ENCODE results near the gene ALDH18A1. TPM values are rescaled to one million over a fixed set of nuclear protein-coding genes. Genes with fewer than 3 reads are reported as not detected.

Gene ALDH18A1
- total RNA-seq, 1 donor from 2014 or later: 70.2 TPM

DNA sequence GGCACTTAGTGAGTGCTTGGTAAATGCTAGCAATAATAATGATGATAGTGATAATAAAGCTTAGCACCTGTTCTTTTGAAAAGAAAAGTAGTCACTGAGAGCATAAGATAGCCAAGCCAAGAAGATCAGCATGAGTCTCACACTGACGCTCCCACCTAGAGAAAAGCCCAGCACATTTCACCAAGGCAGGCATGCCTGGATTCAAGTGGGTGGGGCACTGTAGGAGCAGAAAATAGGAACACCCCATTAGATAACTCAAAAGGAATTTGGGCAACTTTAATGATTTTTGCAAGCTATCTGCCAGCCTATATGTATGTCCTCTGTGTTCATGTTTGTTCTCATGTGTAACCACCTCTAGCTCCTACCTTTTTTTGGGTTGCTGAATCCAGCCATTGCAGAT is 77.2 kb downstream of the ALDH18A1 start:
- no peak for DNase-seq (ENCODE audit: low read depth in 2 of 2)

DNA sequence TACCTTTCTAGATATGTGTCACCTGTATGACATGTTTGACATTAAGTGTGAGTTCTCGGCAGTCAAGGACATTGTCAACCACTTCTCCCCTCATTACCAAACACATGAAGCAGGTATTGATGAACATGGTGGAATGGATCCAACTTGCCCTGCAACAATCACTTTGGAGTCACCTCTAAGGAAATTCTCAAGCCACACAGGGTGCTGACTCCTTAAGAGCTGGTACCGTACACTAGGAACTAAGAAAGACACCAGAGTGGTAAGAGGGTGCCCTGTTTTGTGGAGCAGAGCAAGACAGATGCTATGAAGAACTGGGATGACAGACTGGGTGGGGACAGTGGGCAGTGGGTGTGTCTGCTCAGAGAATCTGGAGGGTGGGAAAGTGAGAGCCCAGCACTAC is 77.9 kb downstream of the ALDH18A1 start:
- DNase-seq (ENCODE audit: low read depth in 2 of 2): no peak

DNA sequence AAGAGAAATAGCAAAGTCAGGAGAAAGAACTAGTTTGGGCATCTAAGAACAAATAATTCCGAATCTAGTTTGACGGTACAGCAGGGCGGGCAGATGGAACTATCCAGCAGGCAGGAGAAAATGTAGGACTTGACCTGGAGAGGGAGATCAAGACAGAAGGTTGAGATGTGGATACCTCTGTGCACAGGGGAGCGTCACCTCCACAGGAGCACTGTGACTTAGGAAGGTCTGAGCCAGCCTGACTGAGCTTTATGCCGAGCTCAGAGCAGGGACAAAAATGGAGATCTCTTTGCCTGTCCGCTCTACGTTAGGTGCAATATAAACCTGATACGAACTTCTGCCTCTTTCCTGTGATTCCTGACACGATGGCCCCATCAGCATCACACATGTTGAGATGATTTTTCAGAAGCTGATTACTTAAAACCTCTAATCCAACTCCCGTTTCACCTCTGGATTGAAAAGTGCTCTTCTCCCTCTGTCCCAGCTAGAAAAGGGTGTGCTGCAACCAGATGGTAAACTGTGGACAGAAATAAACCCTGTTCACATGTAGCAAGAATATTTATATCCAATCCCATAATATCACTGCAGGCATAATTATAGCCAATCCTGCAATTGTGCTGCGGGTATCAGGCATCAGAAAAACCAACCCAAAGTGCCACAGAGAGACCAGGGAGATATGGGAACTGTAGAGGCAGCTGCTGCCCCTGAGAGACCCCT is 81.7 kb downstream of the ALDH18A1 start:
- DNase-seq (ENCODE audit: low read depth in 2 of 2): no peak

DNA sequence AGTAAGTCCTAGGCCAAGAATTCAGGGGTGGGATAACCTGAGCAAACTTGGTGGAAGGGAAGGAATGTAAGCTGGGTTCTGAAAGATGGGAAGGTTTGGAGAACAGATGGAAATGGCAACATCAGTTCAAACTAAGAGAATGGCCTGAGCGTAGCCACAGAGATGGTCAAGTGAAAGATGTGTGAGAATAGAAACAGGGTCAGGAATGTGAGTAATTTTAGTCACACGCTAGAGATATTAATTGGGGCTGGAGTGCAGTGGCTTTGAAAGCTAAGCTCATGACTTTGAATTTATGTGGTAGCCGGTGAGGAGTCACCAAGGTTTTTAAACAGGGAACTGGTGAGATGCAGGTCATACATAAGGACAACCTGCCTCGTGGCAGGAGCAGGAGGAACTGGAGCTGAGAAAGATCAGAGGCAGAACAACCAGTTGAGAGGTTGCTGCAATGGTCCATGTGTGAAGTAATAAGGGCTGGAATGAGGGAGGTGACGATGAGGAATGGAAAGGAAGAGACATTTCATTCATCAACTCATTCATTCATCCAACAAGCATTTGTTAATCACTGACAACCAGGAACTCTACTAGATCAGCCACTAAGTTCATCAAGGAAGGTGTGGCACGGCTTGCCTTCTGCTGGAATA is 82.4 kb downstream of the ALDH18A1 start:
- no peak for DNase-seq (ENCODE audit: low read depth in 2 of 2)

DNA sequence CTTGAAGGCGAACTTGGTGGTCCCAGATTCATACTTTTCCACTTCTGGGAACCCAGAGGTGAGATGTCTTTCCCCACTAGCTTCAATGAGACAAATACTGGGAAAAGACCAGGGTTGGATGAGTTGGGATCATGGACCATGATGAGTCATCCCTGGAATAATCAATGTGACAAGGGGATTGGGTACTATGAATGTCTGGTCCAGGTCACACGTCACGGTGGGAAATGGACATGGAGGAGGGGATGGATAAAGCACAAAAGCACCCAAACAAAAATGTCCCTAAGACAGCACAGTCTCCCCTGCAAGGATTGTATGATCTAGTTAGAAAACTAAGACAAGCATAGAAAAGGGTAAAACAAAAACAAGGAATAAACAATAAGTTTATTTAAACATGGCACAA is 83.0 kb downstream of the ALDH18A1 start:
- no peak for DNase-seq (ENCODE audit: low read depth in 2 of 2)

DNA sequence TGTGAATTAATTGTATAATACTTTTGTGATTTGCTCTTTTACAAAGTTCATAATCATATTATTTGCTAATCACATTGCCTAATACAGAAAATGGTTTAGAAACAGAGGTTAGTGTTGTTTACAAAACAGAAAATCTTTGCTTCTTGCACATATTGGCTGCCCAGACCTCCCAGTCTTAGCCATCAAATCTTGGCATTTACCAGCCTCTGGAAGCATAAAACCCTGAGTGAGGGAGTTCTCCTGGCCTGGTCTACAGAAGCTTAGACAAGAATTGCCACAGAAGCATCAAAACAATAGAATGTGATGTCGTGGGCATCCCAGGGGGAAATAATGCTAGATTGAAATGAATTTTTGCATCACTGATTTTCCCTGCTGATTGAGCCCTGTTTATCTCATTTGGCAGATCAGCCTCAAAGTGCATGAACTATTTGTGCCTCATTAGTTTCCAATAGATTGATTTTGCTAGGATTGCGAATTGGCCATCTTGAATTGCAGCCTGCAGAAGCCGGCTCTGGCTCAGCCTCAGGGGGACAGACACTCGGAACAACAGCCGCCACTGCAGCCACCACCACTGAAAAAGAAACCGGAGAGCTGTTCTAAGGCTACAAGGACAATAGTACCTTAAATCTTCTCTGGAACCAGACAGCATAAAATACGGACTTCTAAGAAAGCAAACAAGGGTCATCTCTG is 84.2 kb downstream of the ALDH18A1 start:
- no peak for DNase-seq (ENCODE audit: low read depth in 2 of 2)

DNA sequence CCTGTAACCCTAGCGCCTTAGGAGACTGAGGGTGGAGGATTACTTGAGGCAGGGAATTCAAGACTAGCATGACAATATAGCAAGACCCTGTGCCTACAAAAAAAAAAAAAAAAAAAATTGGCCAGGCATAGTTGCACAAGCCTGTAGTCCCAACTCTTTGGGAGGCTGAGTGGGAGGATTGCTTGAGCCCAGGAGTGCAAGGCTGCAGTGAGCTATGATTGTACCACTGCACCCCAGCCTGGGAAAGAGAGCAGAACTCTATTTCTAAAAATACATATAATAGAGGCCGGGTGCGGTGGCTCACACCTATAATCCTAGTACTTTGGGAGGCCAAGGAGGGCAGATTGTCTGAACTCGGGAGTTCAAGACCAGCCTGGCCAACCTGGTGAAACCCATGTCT is 85.1 kb downstream of the ALDH18A1 start:
- no peak for DNase-seq (ENCODE audit: low read depth in 2 of 2)

DNA sequence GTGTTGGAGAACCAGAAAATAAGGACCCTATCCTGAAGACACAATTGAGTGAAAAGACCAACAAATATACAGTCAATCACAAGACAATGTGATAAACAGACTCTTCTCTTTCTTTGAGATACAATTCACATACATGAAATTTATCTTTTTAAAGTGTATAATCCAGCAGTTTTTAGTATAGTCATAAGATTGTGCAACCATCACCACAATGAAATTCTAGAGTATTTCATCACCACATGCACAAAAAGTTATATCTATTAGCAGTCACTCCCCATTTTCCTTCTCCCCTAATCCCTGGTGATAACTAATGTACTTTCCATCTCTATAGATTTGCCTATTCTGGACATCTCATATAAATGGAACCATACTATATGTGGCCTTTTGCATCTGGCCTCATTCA is 87.1 kb downstream of the ALDH18A1 start:
- DNase-seq (ENCODE audit: low read depth in 2 of 2): no peak

DNA sequence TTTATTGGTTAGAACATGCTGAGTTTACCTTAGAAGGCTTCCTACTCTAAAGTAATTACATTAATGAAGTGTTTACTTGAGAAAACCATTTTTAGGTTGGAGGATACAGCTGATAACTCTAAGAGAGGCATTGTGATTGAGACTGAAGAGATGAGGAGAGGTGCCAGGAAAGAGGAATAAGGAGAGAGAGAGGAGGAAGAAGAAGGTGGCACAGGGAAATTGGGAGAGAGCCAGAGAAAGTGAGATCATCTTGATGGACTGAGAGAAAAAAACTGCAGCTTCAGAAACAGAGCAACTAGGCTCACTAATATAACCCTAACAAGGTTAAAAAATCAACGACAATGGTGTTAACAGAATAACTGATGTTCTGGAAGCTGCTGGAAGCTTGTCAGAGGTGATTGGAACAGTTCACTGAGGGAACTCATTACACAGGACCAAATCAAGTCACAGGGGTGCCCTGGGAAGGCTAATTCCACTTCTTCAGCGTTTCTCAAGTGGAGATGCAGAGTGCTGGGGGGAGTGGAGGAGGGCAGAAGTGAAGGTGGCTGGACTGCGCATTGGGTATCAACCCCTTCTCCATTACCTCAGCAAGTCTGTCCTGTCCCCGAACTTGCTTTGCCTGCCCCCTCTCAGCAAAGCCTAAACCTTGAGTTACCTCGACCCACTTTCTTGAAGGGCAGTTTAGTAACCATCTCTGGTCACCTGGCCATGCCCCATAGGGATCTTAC is 88.4 kb downstream of the ALDH18A1 start:
- peak in 1 of 2 donors; percentile 9 for DNase-seq (ENCODE audit: low read depth in 2 of 2)

DNA sequence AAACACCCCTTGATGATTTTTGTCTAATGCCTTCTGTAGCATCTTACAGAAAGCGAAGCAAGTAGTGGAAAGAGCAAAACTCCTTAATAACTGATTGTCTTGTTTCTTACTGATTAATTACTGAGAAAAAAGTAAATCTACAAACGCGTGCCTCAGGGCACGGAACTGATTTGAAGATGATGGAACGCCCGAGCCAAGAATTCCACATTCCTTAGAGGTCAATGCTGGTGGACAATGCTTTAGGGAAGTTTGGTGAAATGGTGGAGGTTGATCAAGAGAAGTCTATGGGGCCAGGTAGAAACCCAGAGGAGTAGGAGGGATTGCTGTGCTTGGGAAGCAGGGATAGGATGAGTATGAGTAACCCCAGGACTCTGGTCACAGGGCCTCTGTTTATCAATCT is 90.4 kb downstream of the ALDH18A1 start:
- DNase-seq (ENCODE audit: low read depth in 2 of 2): no peak

DNA sequence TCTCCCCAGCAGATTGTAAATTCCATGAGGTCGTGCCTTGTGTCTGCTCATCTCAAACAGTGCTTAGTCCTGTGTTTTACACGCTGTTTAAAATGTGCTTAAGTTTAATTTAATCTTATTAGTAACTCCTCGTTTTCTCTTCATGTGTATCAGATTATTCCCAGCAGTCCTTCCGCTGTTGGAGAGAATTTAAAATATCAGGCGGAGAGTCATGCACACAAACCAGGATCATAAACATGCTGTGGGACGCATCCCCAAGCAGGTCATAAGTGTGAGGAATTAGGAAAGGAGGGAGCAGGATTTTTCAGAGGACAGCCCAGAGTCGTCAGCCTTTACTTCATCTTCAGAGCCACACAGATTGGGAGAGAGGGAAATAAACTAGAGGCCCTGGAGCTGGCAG is 91.2 kb downstream of the ALDH18A1 start:
- no peak for DNase-seq (ENCODE audit: low read depth in 2 of 2)

DNA sequence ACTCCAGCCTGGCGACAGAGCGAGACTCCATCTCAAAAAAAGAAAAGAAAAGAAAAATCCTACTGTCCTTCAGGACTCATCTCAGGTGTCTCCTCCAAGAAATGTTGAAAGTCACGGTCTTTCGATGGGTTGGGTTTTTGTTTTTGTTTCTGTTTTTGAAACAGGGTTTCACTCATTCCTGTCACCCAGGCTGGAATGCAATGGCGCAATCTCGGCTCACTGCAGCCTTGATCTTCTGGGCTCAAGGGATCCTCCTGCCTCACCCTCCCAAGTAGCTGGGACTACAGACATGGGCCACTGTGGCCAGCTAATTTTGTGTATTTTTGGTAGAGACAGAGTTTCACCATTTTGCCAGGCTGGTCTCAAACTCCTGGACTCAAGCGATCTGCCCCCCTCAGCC is 92.2 kb downstream of the ALDH18A1 start:
- DNase-seq (ENCODE audit: low read depth in 2 of 2): no peak

DNA sequence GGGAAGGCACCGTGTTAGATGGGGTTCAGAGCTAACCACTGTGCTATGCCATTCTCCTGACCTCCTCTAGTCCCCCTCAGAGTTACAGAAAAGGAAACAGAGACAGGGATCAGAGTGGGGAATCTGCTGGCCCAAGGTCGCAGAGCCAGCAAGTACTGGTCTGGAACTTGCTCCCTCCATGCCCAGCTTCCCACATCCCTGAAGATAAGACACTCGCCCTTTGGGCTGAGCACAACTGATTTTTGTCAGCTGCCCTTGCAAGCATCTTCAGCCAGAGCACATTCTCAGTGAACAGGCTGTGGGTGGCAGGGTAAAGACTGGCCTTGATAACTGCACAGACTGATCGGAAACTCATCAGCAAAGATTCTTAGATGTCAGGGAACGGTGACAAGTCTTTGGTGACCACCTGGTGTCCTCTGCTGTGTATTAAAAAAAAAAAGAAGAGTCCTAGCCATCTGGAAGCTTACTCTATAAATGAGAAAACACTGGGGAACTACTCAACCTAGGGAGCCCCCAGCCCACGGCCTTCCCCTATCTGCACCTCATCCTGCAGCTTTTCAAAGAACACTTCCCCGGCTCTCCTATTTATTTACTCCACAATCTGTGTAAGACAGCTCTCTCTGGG is 94.1 kb downstream of the ALDH18A1 start:
- DNase-seq (ENCODE audit: low read depth in 2 of 2): no peak

DNA sequence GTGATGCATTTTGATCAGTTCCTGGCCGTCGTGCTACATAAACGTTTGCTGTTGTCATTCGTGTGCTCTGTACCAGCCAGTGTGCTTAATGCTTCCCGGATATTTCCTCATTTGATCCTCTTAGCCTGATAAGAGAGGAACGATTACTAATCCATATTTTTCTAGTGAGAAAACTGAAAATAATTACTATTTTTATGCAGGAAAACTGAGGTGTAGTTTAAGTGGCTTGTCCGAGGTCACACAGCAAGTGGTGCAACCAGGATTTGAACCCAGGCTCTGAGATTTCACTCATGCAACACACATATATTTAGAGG is 94.7 kb downstream of the ALDH18A1 start:
- DNase-seq (ENCODE audit: low read depth in 2 of 2): no peak

DNA sequence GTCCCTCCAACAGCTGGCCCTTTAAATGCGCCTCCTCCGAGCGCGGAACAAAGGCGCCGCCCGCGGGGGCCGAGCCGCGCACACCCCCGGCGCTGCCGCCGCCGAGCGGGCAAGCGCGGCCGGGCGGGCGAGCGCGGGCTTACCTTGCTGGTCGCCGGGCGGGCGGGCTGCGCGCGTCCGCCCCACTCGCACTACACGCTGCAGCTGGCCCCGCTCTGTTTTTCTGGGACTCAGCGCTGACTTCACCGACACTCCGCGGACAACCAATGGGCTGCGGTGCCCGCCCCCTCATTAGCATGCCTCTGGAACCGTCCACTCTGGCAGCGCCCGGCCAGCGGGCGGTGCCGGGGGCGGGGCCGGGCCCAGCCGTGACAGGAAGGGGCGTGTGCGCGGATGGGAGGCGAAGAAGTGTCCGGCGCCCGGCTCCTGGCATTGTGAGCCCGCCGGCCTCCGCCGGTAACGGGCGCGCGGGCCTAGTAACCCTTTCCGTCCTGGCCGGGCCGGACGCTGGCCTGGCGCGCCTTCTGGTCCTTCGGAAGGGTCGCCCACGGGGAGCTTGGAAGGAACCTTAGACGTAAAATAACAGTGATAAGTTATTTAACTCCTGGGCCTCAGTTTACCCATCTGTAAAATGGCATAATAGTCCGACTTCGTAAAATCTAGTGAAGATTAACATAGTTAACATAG is 95.2 kb downstream of the ALDH18A1 start, which contains the start of gene SORBS1:
Gene SORBS1, minus strand, starts transcription at position 195 of the 687 bp plus-strand sequence. CDS start 120,236 bp downstream, outside the sequence.
- DNase-seq (ENCODE audit: low read depth in 2 of 2): peak; percentile 89 to 99

DNA sequence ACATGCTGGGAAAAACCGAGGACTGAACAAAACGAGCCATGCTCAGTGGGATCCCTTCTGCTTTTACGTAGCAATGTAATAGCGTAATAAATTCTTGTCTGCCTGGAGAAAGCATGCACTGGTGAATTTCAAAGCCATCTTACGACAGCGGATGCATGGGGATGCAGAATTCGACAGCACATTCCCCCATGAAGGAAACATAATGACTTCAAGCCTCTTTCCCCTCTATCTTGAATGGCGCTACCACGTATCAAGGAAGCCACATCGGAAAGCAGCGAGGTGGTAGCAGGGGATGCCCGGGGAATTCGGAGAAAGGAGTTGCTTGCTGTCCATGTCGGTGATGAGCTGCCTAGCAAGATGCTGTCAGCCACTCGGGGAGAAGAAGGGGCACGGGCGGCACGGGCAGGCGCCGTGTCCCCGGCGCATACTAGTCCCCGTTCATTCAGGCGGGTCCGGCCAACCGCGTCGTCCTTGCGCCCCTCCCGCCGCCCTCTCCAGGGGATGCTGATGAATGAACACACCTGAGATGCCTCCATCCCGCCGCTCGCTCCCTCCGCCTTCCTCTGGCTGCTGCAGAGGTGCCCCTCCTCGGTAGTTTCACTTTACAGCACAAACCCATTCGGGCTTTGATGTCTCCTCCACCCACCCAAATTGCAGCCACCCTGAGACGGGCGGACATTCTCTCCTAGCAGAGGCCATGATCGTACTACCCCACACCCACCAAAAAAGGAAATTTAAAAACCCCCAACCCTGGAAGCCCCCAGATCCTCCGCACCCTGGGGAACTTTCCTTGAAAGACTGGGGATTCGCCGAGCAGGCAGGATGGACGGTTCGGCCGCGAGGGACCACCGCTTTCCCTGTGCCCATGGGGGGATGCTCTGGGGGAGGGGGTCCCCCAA is 96.0 kb downstream of the ALDH18A1 start:
- DNase-seq (ENCODE audit: low read depth in 2 of 2): peak in 1 of 2 donors; percentile 19

DNA sequence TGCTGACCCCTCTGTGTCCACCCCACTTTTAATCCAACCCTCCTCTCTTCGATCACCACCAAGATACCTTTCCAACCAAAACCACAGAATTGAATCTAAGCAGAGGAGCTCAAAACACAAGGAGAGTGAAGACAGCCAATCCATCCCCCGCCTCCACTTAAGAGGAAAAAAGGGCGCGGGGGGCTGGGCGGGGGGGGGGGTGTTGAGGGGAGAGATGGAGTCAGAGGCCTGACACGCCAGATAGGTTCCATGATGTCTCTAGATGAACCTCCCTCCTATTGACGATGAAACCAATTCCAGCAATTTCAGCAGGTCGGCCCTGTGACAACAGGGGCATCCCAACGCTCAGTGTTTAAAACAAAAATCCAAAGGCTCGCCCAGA is 96.6 kb downstream of the ALDH18A1 start:
- no peak for DNase-seq (ENCODE audit: low read depth in 2 of 2)

DNA sequence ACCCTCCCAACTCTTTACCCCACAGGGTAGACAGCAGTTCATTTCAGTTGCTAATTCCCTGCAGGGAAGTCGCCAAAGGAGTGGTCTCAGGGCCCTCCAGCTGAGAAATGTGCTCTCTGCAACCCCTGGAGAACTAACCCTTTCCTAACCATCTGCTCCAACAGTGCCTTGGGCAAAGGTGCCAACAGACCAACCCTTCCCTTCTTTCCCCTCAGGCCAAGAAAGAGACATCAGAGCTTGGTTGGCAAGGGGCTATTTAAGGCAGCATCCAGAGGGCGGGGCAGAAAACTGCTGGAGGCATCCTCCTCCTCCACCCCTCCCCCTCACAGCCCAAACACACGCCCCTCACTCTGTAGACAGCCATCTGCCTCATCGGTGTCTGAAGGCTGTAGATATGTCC is 97.0 kb downstream of the ALDH18A1 start:
- no peak for DNase-seq (ENCODE audit: low read depth in 2 of 2)

DNA sequence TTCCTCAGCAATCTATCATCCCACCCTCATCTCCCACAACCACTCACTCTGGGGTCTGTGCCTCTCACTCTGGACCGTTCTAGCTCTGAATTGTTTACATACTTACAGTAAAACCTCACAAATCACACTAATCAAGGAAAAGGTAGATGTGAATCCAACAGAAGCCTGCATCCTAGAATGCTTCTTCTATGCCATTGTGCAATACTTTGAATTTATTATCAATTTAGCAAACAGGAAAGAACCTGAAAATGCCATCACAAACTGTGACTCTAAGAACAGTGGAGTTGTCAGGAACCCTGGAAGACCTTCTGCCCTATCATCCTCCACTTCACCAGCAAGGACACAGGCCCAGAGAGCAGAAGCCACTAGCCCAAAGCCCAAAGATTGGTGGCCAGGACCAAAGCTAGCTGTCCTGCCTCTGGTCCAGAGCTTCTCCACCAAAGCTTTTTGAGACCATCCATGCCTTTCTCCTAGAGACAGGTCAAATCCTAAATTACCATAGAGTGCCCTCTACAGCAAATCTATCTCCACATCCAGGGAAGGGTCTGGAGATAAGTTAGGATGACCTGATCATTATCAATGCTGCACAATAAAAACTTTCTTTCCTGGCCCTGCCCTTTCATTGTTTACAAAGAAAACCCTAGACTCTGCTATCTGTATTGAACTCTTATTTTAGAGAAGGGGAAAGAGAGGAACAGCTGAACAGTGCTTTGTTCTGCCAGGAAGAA is 97.8 kb downstream of the ALDH18A1 start:
- no peak for DNase-seq (ENCODE audit: low read depth in 2 of 2)
